ENCODE measurements around the gene THSD7A. TPM values are rescaled to one million over a fixed set of nuclear protein-coding genes. Genes with fewer than 3 reads are reported as not detected.

The THSD7A gene
- total RNA-seq, 1 donor from 2014 or later = 0.26 TPM

GRCh38 chr7:11710377-11710776 is 121.6 kb downstream of the THSD7A start:
- H3K27me3 ChIP-seq (ENCODE audit: control insufficient read depth, insufficient read depth, low read length) = no peaks in the 10 kb centered on the region
- TF ChIP-seq CTCF (IDR thresholded peaks at IDR 0.05; ENCODE audit: insufficient read depth, low read length, severe bottlenecking) = no peak
- no peak for FAIRE-seq

DNA sequence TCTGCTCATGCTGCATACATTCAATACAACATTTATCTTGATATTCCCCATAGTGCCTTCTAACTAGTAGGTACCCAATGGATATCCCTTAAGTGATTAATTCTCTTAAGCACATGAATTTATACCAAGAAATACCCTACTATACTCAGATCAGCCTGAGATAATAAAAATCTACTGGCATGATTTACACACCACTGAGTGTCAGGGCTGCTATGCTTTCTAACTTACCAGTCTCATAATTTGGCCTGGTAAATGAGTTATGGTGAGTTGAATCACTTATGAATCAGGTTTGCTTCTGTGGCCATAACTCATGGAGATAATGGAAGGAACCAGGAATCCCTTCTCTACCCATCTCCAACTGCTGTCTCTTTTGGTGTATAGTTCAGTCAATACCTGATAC is 122.8 kb downstream of the THSD7A start:
- no peak for TF ChIP-seq CTCF (IDR thresholded peaks at IDR 0.05; ENCODE audit: insufficient read depth, low read length, severe bottlenecking)
- FAIRE-seq (no peak), DNase-seq (ENCODE audit: low read depth) (peak; percentile 55)
- Histone ChIP-seq H3K36me3 (ENCODE audit: control insufficient read depth, insufficient read depth, low read length) (no peaks in the 10 kb centered on the region), H3K27me3 (ENCODE audit: control insufficient read depth, insufficient read depth, low read length) (no peaks in the 10 kb centered on the region), H3K4me3 (ENCODE audit: low read depth, low read length) (no peak overlapping the region)

More at GRCh38 chr7:11710377-11710776, 121.6 kb downstream of the THSD7A start:
- no peak for DNase-seq (ENCODE audit: low read depth)
- Histone ChIP-seq H3K36me3 (ENCODE audit: control insufficient read depth, insufficient read depth, low read length) (no peaks in the 10 kb centered on the region), H3K4me3 (ENCODE audit: low read depth, low read length) (no peak overlapping the region)

DNA sequence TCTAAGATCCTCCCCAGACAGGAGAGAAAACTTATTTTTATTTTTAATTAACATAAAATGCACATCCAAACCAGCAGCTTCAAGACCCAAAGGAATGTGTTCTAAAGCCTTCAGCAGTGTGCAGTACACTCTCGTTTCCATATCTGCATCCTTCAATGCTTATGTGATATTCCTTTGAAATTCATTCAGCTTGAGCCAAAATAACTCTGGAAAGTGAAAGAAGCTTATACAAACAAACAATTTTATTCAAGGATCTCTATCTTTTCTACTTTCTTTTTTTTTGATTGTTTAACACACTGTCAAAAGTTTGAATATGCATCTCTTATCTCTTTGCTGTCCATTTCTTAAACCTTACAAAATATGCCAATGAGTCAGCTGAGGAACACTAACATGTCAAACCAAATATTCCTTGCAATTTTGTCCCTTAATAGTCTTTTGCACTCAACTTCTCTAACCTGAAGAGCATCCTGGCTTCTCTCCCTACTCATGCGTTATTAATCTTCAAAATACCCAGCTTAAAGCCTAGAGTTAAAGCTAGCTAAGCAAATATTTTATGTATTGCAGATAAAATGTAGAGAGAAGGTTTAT is 124.3 kb downstream of the THSD7A start:
- no peaks in the 10 kb centered on the region for H3K27me3 ChIP-seq (ENCODE audit: control insufficient read depth, insufficient read depth, low read length)
- FAIRE-seq = no peak
- H3K36me3 ChIP-seq (ENCODE audit: control insufficient read depth, insufficient read depth, low read length) = no peaks in the 10 kb centered on the region
- no peak overlapping the region for H3K4me3 ChIP-seq (ENCODE audit: low read depth, low read length)
- TF ChIP-seq CTCF (IDR thresholded peaks at IDR 0.05; ENCODE audit: insufficient read depth, low read length, severe bottlenecking) = no peak
- DNase-seq (ENCODE audit: low read depth) = no peak

- H3K4me3 ChIP-seq (ENCODE audit: low read depth, low read length) = no peak overlapping the region
- DNase-seq (ENCODE audit: low read depth) (peak; percentile 85), FAIRE-seq (no peak)
- H3K36me3 ChIP-seq (ENCODE audit: control insufficient read depth, insufficient read depth, low read length) = no peaks in the 10 kb centered on the region
- no peak for TF ChIP-seq CTCF (IDR thresholded peaks at IDR 0.05; ENCODE audit: insufficient read depth, low read length, severe bottlenecking)
- no peaks in the 10 kb centered on the region for H3K27me3 ChIP-seq (ENCODE audit: control insufficient read depth, insufficient read depth, low read length)
Measured at GRCh38 chr7:11706666-11707605, 125.1 kb downstream of the THSD7A start.

DNA sequence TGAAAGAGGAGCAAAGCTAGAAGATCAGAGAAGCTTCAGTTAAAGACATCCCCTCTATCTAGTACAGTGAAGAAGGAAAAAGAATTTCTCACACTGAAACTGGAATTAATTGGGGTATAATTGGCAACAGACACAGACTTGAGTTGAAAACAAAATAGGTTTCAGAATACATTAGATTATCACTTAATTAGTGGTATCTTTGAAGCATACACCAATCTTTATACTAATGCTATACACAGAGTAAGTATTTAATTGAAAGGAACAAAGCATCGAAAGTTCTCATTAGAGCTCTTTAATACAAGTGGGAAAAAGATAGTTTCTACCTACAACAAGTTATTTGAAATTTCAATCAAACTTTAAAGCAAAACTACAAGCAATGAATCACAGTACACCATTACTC is 128.2 kb downstream of the THSD7A start:
- DNase-seq (ENCODE audit: low read depth) (no peak), FAIRE-seq (no peak)
- H3K36me3 ChIP-seq (ENCODE audit: control insufficient read depth, insufficient read depth, low read length) = no peaks in the 10 kb centered on the region
- H3K27me3 ChIP-seq (ENCODE audit: control insufficient read depth, insufficient read depth, low read length) = no peaks in the 10 kb centered on the region
- TF ChIP-seq CTCF (IDR thresholded peaks at IDR 0.05; ENCODE audit: insufficient read depth, low read length, severe bottlenecking) = no peak
- H3K4me3 ChIP-seq (ENCODE audit: low read depth, low read length) = no peak overlapping the region

All from bronchial epithelial cell (primary cell).